Measurements from ENCODE around the gene SIPA1L2.

The SIPA1L2 gene

GRCh38 chr1:232650418-232650817 lies 20.5 kb upstream of the SIPA1L2 start:
- no peak for DNase-seq

- DNase-seq: no peak
These were observed 18.4 kb upstream of the SIPA1L2 start for GRCh38 chr1:232648316-232648715.

GRCh38 chr1:232644209-232644608 lies 14.3 kb upstream of the SIPA1L2 start:
- DNase-seq: no peak

GRCh38 chr1:232643251-232643650 lies 13.3 kb upstream of the SIPA1L2 start:
- DNase-seq: no peak

GRCh38 chr1:232641507-232641906 lies 11.6 kb upstream of the SIPA1L2 start:
- DNase-seq: no peak

GRCh38 chr1:232636799-232637198 lies 6.9 kb upstream of the SIPA1L2 start:
- DNase-seq: no peak

GRCh38 chr1:232635778-232636356 lies 5.9 kb upstream of the SIPA1L2 start:
- peak in 1 of 51 donors; percentile 23 for DNase-seq

- DNase-seq: no peak
These were observed 5.3 kb upstream of the SIPA1L2 start for GRCh38 chr1:232635279-232635678.

GRCh38 chr1:232634096-232634495 lies 4.2 kb upstream of the SIPA1L2 start:
- peak in 18 of 51 donors; percentile 6 to 48 (median 23) for DNase-seq

- DNase-seq: no peak
These were observed 912 bp upstream of the SIPA1L2 start for GRCh38 chr1:232630894-232631195.

GRCh38 chr1:232629250-232630046 lies 485 bp downstream of the SIPA1L2 start:
- peak in 31 of 51 donors; percentile 8 to 73 (median 35) for DNase-seq

- DNase-seq: peak in 3 of 51 donors; percentile 15 to 70 (median 29)
These were observed 1.3 kb downstream of the SIPA1L2 start for GRCh38 chr1:232628335-232629249.

GRCh38 chr1:232627645-232628334 lies 2.1 kb downstream of the SIPA1L2 start:
- DNase-seq: peak in 2 of 51 donors; percentile 42 to 51

- DNase-seq: no peak
These were observed 2.8 kb downstream of the SIPA1L2 start for GRCh38 chr1:232627171-232627570.

- DNase-seq: no peak
These were observed 3.5 kb downstream of the SIPA1L2 start for GRCh38 chr1:232626452-232626851.

GRCh38 chr1:232625319-232625868 lies 4.5 kb downstream of the SIPA1L2 start:
- DNase-seq: no peak

- DNase-seq: no peak
These were observed 5.2 kb downstream of the SIPA1L2 start for GRCh38 chr1:232624546-232625281.

GRCh38 chr1:232622981-232623380 lies 7.0 kb downstream of the SIPA1L2 start:
- no peak for DNase-seq

GRCh38 chr1:232622378-232622777 lies 7.6 kb downstream of the SIPA1L2 start:
- DNase-seq: no peak

- DNase-seq: no peak
These were observed 8.9 kb downstream of the SIPA1L2 start for GRCh38 chr1:232621050-232621449.

Measured in hypothalamus (tissue), 51 donors.